Keratinocyte (primary cell): ENCODE data around the gene SWI5. TPM values are rescaled to one million over a fixed set of nuclear protein-coding genes. Genes with fewer than 3 reads are reported as not detected.

Source experiments
- DNase-seq: peaks from one replicate; pipeline ENCODE4 v3.0.0-alpha.2; 2011; ENCODE audit warnings: low read depth, missing footprints, low spot score
- FAIRE-seq: peaks from 2 replicates; lab custom pipeline; 2011; peaks lifted over from hg19 to GRCh38; lab: Jason Lieb, UNC
- H2AFZ ChIP-seq: 2 replicates; pipeline ENCODE4 v1.6.0; 2012; ENCODE audit warnings: low read length, control low read depth, inconsistent platforms; ENCODE audit not compliant: control insufficient read depth
- H3K27ac ChIP-seq: 2 replicates; pipeline ENCODE4 v1.5.1; 2011; ENCODE audit warnings: low read length; ENCODE audit not compliant: control insufficient read depth, insufficient read depth
- H3K27me3 ChIP-seq: 3 replicates; pipeline ENCODE4 v1.6.0; 2011; ENCODE audit warnings: low read length; ENCODE audit not compliant: control insufficient read depth, insufficient read depth; ENCODE audit errors: extremely low read depth
- H3K36me3 ChIP-seq, 2 experiments: 2 replicates in 1 of 2; 3 replicates in 1 of 2; pipeline ENCODE4 v1.5.1; 2011; ENCODE audit warnings: low read length in 2 of 2, mild to moderate bottlenecking in 1 of 2; ENCODE audit not compliant: control insufficient read depth in 2 of 2, insufficient read depth in 2 of 2; ENCODE audit errors: extremely low read depth in 1 of 2
- H3K4me1 ChIP-seq: 3 replicates; pipeline ENCODE4 v1.5.1; 2011; ENCODE audit warnings: low read length; ENCODE audit not compliant: control insufficient read depth, insufficient read depth; ENCODE audit errors: extremely low read depth
- H3K4me2 ChIP-seq: 3 replicates; pipeline ENCODE4 v1.6.0; 2011; ENCODE audit warnings: low read depth, low read length; ENCODE audit not compliant: control insufficient read depth, insufficient read depth; ENCODE audit errors: extremely low read depth
- H3K4me3 ChIP-seq, 3 experiments: fragments of 200-600 bp in 1 of 3; sonication (generic) in 1 of 3; 2 replicates in 2 of 3; 3 replicates in 1 of 3; pipeline ENCODE4 v1.5.1; 2011 to 2016; ENCODE audit warnings: low read length in 3 of 3, mild to moderate bottlenecking in 3 of 3, control low read depth in 2 of 3, inconsistent platforms in 1 of 3, low read depth in 1 of 3, mixed read lengths in 1 of 3, mixed run types in 1 of 3, moderate library complexity in 1 of 3; ENCODE audit not compliant: control insufficient read depth in 2 of 3, insufficient read depth in 2 of 3; ENCODE audit errors: extremely low read depth in 1 of 3
- H3K79me2 ChIP-seq: 2 replicates; pipeline ENCODE4 v1.6.0; 2012; ENCODE audit warnings: low read length; ENCODE audit not compliant: control insufficient read depth, insufficient read depth
- H3K9ac ChIP-seq: 3 replicates; pipeline ENCODE4 v1.6.0; 2011; ENCODE audit warnings: low read length; ENCODE audit not compliant: control insufficient read depth, insufficient read depth; ENCODE audit errors: extremely low read depth
- H3K9me1 ChIP-seq: 3 replicates; pipeline ENCODE4 v1.6.0; 2011; ENCODE audit warnings: low read length; ENCODE audit not compliant: control insufficient read depth, insufficient read depth; ENCODE audit errors: extremely low read depth
- H3K9me3 ChIP-seq: 2 replicates; pipeline ENCODE4 v1.5.1; 2012; ENCODE audit warnings: low read depth, low read length; ENCODE audit not compliant: control insufficient read depth
- H4K20me1 ChIP-seq: 3 replicates; pipeline ENCODE4 v1.6.0; 2011; ENCODE audit warnings: low read length; ENCODE audit not compliant: control insufficient read depth, insufficient read depth; ENCODE audit errors: extremely low read depth
- CTCF ChIP-seq, 3 experiments: IDR thresholded peaks in 1 of 3; conservative IDR thresholded peaks in 1 of 3; optimal IDR thresholded peaks in 1 of 3; 2 replicates in 2 of 3; 3 replicates in 1 of 3; pipeline versions ENCODE3 to v1.5.1; 2011; ENCODE audit warnings: low read length in 3 of 3, mild to moderate bottlenecking in 3 of 3, moderate library complexity in 2 of 3, control low read depth in 1 of 3, inconsistent platforms in 1 of 3; ENCODE audit not compliant: insufficient read depth in 2 of 3; ENCODE audit errors: extremely low read depth in 1 of 3
- EZH2 ChIP-seq: IDR thresholded peaks from one replicate; pipeline ENCODE4 v1.6.1; 2012; ENCODE audit warnings: inconsistent platforms, mild to moderate bottlenecking, low read length, moderate library complexity
- dilution Hi-C: fragments of 300-500 bp; cut with MboI; formaldehyde crosslinking; loops from one replicate; pipeline ENCODE4 v1.7.0; 2020; ENCODE audit warnings: low sequenced_read_pairs; ENCODE audit not compliant: extremely low pct_ligation_motif_present
- polyA plus RNA-seq, 5 experiments: library from polyadenylated mRNA; depleted of rRNA in 3 of 5; stranded (reverse) in 3 of 5; stranded (forward) in 1 of 5; unstranded in 1 of 5; fragments of >200 nt; gene quantifications; 1 replicate in 1 of 5; 2 replicates in 3 of 5; 3 replicates in 1 of 5; pipeline versions ENCODE4 v1.2.1 to v1.2.3, GENCODE V29; 2011 to 2012; ENCODE audit warnings: missing spikeins in 2 of 5, low read depth in 1 of 5, low replicate concordance in 1 of 5

Gene SWI5
- polyA plus RNA-seq, 1 donor (not counting 4 experiments of a cell fraction or from before 2014, with no cell fraction given), result 39.4 TPM

GRCh38 chr9:128247226-128247803 is 28.8 kb upstream of the SWI5 start:
- TF ChIP-seq CTCF (optimal IDR thresholded peaks at IDR 0.05 in 1 of 3, IDR thresholded peaks at IDR 0.05 in 1 of 3, conservative IDR thresholded peaks at IDR 0.05 in 1 of 3; ENCODE audit: extremely low read depth in 1 of 3, insufficient read depth in 2 of 3, low read length in 3 of 3) (no peak), EZH2 (no peak)
- no peaks in the 10 kb centered on the region for H3K9me3 ChIP-seq
- H3K36me3 ChIP-seq, result no peaks in the 10 kb centered on the region
- H4K20me1 ChIP-seq, result no peaks in the 10 kb centered on the region
- dilution Hi-C loops, result no loop called here
- H3K4me2 ChIP-seq, result no peak overlapping the region
- H3K27ac ChIP-seq, result no peak overlapping the region
- no peaks in the 10 kb centered on the region for H3K9me1 ChIP-seq
- H3K4me3 ChIP-seq, result no peak overlapping the region
- no peak overlapping the region for H3K9ac ChIP-seq
- H3K4me1 ChIP-seq, result peaks cover 14% of the 10 kb centered on the region
- no peaks in the 10 kb centered on the region for H3K27me3 ChIP-seq
- no peak for DNase-seq
- no peak for FAIRE-seq
- no peaks in the 10 kb centered on the region for H3K79me2 ChIP-seq
- H2AFZ ChIP-seq, result no peak overlapping the region

- Histone ChIP-seq H3K4me1 (peaks cover 30% of the 10 kb centered on the region), H3K9me3 (no peaks in the 10 kb centered on the region), H3K27ac (no peak overlapping the region), H3K79me2 (no peaks in the 10 kb centered on the region), H3K9me1 (no peaks in the 10 kb centered on the region), H3K27me3 (no peaks in the 10 kb centered on the region), H4K20me1 (no peaks in the 10 kb centered on the region), H3K9ac (no peak overlapping the region), H3K4me3 (no peak overlapping the region), H2AFZ (no peak overlapping the region), H3K36me3 (no peaks in the 10 kb centered on the region), H3K4me2 (peak overlapping the region; percentile 66)
- no peak for FAIRE-seq
- TF ChIP-seq CTCF (optimal IDR thresholded peaks at IDR 0.05 in 1 of 3, IDR thresholded peaks at IDR 0.05 in 1 of 3, conservative IDR thresholded peaks at IDR 0.05 in 1 of 3; ENCODE audit: extremely low read depth in 1 of 3, insufficient read depth in 2 of 3, low read length in 3 of 3) (no peak), EZH2 (no peak)
- DNase-seq, result no peak
- dilution Hi-C loops, result no loop called here
Observed at GRCh38 chr9:128249558-128249907, 26.5 kb upstream of the SWI5 start.
